ENCODE results near the gene CECR2. TPM values are rescaled to one million over a fixed set of nuclear protein-coding genes. Genes with fewer than 3 reads are reported as not detected.

Gene CECR2
- polyA plus RNA-seq (2013): 4.2 and 4.4 TPM in 2 replicates

DNA sequence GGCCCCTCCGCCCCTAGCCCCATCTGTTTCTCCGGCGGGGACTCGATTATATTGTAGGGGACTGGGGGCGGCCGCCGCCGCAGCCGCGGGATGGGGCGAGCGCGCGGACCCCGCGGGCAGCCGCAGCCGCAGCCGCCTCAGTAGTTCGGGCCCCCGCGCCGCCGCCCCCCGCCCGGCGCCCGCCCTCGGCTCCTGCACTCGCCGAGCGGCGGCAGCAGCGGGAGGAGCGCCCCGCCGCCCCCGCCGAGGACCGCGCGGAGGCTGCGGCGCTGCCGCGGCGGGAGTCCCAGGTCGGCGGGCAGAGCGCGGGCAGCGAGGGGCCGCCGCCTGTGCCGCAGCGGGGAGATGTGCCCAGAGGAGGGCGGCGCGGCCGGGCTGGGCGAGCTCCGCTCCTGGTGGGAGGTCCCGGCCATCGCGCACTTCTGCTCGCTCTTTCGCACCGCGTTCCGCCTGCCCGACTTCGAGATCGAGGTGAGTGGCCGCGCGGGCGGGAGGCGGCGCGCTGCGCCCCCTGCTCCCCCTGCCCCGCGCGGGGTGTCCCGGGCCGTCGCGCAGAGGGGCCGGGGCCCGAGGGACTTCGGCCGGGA is at the start of gene CECR2:
TSS of gene CECR2 (plus strand) at position 22 of the 587 bp plus-strand sequence. CDS start at position 346, 324 bp downstream.
- no peaks in the 10 kb centered on the region for H3K36me3 ChIP-seq (ENCODE audit: control insufficient read depth in 1 of 2, insufficient read depth in 2 of 2, low read length in 2 of 2)
- H3K4ac ChIP-seq (ENCODE audit: low read depth, low read length): peak within 1 kb of the TSS; percentile 80
- peak within 1 kb of the TSS; percentile 67 for H2BK12ac ChIP-seq (ENCODE audit: low read length)
- peak within 1 kb of the TSS; percentile 96 for H3K4me2 ChIP-seq (ENCODE audit: low read length)
- H3K4me3 ChIP-seq (ENCODE audit: low read depth, low read length): peak within 1 kb of the TSS; percentile 89
- no peaks in the 10 kb centered on the region for H3K9me3 ChIP-seq (ENCODE audit: insufficient read depth, low read depth, low read length)
- peak within 1 kb of the TSS; percentile 88 for H3K18ac ChIP-seq (ENCODE audit: low read length)
- peak within 1 kb of the TSS; percentile 88 for H3K9ac ChIP-seq (ENCODE audit: low read length)
- H4K91ac ChIP-seq (ENCODE audit: low read depth, low read length): peak within 1 kb of the TSS; percentile 89
- H2AK5ac ChIP-seq (ENCODE audit: low read length): no peak within 1 kb of the TSS
- WGBS (ENCODE audit: extremely low coverage, insufficient coverage, insufficient read length): no CpG with 5 or more reads among the region's 92 CpGs
- H3K79me2 ChIP-seq (ENCODE audit: control insufficient read depth, insufficient read depth, low read length, poor library complexity): peaks cover 8% of the 10 kb centered on the region
- H3K27ac ChIP-seq (ENCODE audit: low read depth, low read length): peak within 1 kb of the TSS; percentile 79
- DNase-seq: peak in 1 of 2 donors; percentile 46
- H3K14ac ChIP-seq (ENCODE audit: low read length): peak within 1 kb of the TSS; percentile 70
- H2BK5ac ChIP-seq (ENCODE audit: low read depth, low read length, poor library complexity): peak within 1 kb of the TSS; percentile 90
- peaks cover 2 to 7% of the 10 kb centered on the region in 2 experiments for H3K4me1 ChIP-seq (ENCODE audit: control insufficient read depth in 1 of 2, insufficient read depth in 2 of 2, low read length in 2 of 2)
- H4K12ac ChIP-seq (ENCODE audit: low read depth, low read length): peak within 1 kb of the TSS; percentile 64
- H2BK120ac ChIP-seq (ENCODE audit: insufficient read depth, low read length, poor library complexity): peak within 1 kb of the TSS; percentile 85
- H3K79me1 ChIP-seq (ENCODE audit: low read length): peaks cover 8% of the 10 kb centered on the region
- peak within 1 kb of the TSS; percentile 82 for H4K8ac ChIP-seq (ENCODE audit: low read depth, low read length)
- H3K23ac ChIP-seq (ENCODE audit: low read length): no peak within 1 kb of the TSS
- peak within 1 kb of the TSS; percentile 96 for H2AFZ ChIP-seq (ENCODE audit: insufficient read depth, low read length, poor library complexity)
- no peaks in the 10 kb centered on the region for H3K27me3 ChIP-seq (ENCODE audit: insufficient read depth, low read length)

DNA sequence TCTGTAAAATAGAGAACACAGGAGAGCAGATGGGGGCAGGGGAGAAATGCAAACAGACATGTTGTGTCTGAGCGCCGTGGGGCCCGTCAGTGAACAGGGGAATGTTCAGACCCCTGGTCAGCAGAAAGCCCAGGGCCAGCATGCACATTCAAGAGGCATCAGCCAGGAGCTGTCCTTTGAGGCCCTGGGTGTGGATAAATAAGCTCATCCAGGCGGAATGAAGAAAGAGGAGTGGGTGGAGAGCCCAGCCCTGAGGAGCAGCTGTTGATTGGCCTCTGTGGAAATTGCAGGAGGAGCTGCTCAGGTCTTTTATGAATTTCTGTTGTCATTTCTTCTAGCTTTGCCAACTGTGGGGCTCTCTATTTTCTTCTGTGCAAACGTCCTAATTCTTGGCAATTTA is 49.7 kb upstream of the CECR2 start:
- no peaks in the 10 kb centered on the region for H3K27me3 ChIP-seq (ENCODE audit: insufficient read depth, low read length)
- H2BK12ac ChIP-seq (ENCODE audit: low read length): no peak overlapping the region
- no peak overlapping the region for H3K4ac ChIP-seq (ENCODE audit: low read depth, low read length)
- H3K9me3 ChIP-seq (ENCODE audit: insufficient read depth, low read depth, low read length): no peaks in the 10 kb centered on the region
- no peak overlapping the region for H3K23ac ChIP-seq (ENCODE audit: low read length)
- no peak overlapping the region for H3K4me2 ChIP-seq (ENCODE audit: low read length)
- H3K14ac ChIP-seq (ENCODE audit: low read length): no peak overlapping the region
- H2AFZ ChIP-seq (ENCODE audit: insufficient read depth, low read length, poor library complexity): no peak overlapping the region
- H2BK120ac ChIP-seq (ENCODE audit: insufficient read depth, low read length, poor library complexity): no peak overlapping the region
- H3K18ac ChIP-seq (ENCODE audit: low read length): no peak overlapping the region
- DNase-seq: no peak
- H4K8ac ChIP-seq (ENCODE audit: low read depth, low read length): no peak overlapping the region
- H3K27ac ChIP-seq (ENCODE audit: low read depth, low read length): no peak overlapping the region
- H3K79me1 ChIP-seq (ENCODE audit: low read length): no peaks in the 10 kb centered on the region
- H2AK5ac ChIP-seq (ENCODE audit: low read length): no peak overlapping the region
- no peaks in the 10 kb centered on the region for H3K79me2 ChIP-seq (ENCODE audit: control insufficient read depth, insufficient read depth, low read length, poor library complexity)
- no peak overlapping the region for H3K9ac ChIP-seq (ENCODE audit: low read length)
- no peak overlapping the region for H4K12ac ChIP-seq (ENCODE audit: low read depth, low read length)
- H2BK5ac ChIP-seq (ENCODE audit: low read depth, low read length, poor library complexity): no peak overlapping the region
- no peaks in the 10 kb centered on the region for H3K4me1 ChIP-seq (ENCODE audit: control insufficient read depth in 1 of 2, insufficient read depth in 2 of 2, low read length in 2 of 2)
- WGBS (ENCODE audit: extremely low coverage, insufficient coverage, insufficient read length): no CpG with 5 or more reads among the region's 5 CpGs
- no peak overlapping the region for H4K91ac ChIP-seq (ENCODE audit: low read depth, low read length)
- H3K36me3 ChIP-seq (ENCODE audit: control insufficient read depth in 1 of 2, insufficient read depth in 2 of 2, low read length in 2 of 2): no peaks in the 10 kb centered on the region
- no peak overlapping the region for H3K4me3 ChIP-seq (ENCODE audit: low read depth, low read length)

DNA sequence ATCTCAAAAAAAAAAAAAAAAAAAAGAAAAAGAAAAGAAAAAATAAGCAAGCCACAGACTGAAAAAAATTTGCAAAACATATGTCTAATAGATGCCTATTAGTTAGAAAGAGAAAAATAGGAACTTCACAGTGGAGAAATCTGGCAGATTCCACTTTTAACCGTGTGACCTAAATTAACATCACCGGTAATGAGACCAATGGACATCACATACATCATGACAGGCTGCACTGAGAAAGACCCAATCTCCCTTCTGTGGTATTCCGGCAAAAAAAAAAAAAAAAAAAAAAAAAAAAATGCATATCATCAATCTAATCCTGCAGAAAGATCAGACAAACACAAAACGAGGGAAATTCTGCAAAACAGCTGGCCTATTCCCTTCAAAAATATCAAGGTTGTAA is 46.7 kb upstream of the CECR2 start:
- no peak overlapping the region for H2BK120ac ChIP-seq (ENCODE audit: insufficient read depth, low read length, poor library complexity)
- no peaks in the 10 kb centered on the region for H3K79me1 ChIP-seq (ENCODE audit: low read length)
- no peak overlapping the region for H4K91ac ChIP-seq (ENCODE audit: low read depth, low read length)
- DNase-seq: no peak
- H3K14ac ChIP-seq (ENCODE audit: low read length): no peak overlapping the region
- H2BK12ac ChIP-seq (ENCODE audit: low read length): no peak overlapping the region
- H2AFZ ChIP-seq (ENCODE audit: insufficient read depth, low read length, poor library complexity): no peak overlapping the region
- H4K8ac ChIP-seq (ENCODE audit: low read depth, low read length): no peak overlapping the region
- no peak overlapping the region for H2BK5ac ChIP-seq (ENCODE audit: low read depth, low read length, poor library complexity)
- no peak overlapping the region for H3K4ac ChIP-seq (ENCODE audit: low read depth, low read length)
- H3K27ac ChIP-seq (ENCODE audit: low read depth, low read length): no peak overlapping the region
- no peak overlapping the region for H2AK5ac ChIP-seq (ENCODE audit: low read length)
- H3K79me2 ChIP-seq (ENCODE audit: control insufficient read depth, insufficient read depth, low read length, poor library complexity): no peaks in the 10 kb centered on the region
- H3K4me3 ChIP-seq (ENCODE audit: low read depth, low read length): no peak overlapping the region
- H4K12ac ChIP-seq (ENCODE audit: low read depth, low read length): no peak overlapping the region
- no peaks in the 10 kb centered on the region for H3K4me1 ChIP-seq (ENCODE audit: control insufficient read depth in 1 of 2, insufficient read depth in 2 of 2, low read length in 2 of 2)
- no peaks in the 10 kb centered on the region for H3K9me3 ChIP-seq (ENCODE audit: insufficient read depth, low read depth, low read length)
- H3K18ac ChIP-seq (ENCODE audit: low read length): no peak overlapping the region
- no peaks in the 10 kb centered on the region for H3K27me3 ChIP-seq (ENCODE audit: insufficient read depth, low read length)
- H3K36me3 ChIP-seq (ENCODE audit: control insufficient read depth in 1 of 2, insufficient read depth in 2 of 2, low read length in 2 of 2): no peaks in the 10 kb centered on the region
- no peak overlapping the region for H3K4me2 ChIP-seq (ENCODE audit: low read length)
- no CpG with 5 or more reads among the region's 4 CpGs for WGBS (ENCODE audit: extremely low coverage, insufficient coverage, insufficient read length)
- H3K23ac ChIP-seq (ENCODE audit: low read length): no peak overlapping the region
- no peak overlapping the region for H3K9ac ChIP-seq (ENCODE audit: low read length)

DNA sequence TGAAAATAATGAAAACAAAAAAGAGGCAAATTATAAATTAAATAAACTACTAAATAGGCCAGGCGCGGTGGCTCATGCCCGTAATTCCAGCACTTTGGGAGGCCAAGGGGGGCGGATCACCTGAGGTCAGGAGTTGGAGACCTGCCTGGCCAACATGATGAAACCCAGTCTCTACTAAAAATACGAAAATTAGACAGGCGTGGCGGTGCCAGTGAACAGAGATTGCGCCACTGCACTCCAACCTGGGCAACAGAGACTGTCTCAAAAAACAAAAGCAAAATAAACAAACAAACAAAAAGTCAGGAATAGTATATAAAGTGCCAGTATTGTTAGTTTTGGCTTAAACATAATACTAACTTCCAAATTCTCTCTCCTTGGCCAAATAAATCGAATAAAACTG is 37.6 kb upstream of the CECR2 start:
- Histone ChIP-seq H3K23ac (ENCODE audit: low read length) (no peak overlapping the region), H3K36me3 (ENCODE audit: control insufficient read depth in 1 of 2, insufficient read depth in 2 of 2, low read length in 2 of 2) (no peaks in the 10 kb centered on the region), H3K18ac (ENCODE audit: low read length) (no peak overlapping the region), H3K4me1 (ENCODE audit: control insufficient read depth in 1 of 2, insufficient read depth in 2 of 2, low read length in 2 of 2) (no peaks in the 10 kb centered on the region), H3K4ac (ENCODE audit: low read depth, low read length) (no peak overlapping the region), H4K8ac (ENCODE audit: low read depth, low read length) (no peak overlapping the region), H2BK120ac (ENCODE audit: insufficient read depth, low read length, poor library complexity) (no peak overlapping the region), H3K4me3 (ENCODE audit: low read depth, low read length) (no peak overlapping the region), H4K91ac (ENCODE audit: low read depth, low read length) (no peak overlapping the region), H4K12ac (ENCODE audit: low read depth, low read length) (no peak overlapping the region), H2AK5ac (ENCODE audit: low read length) (no peak overlapping the region), H2BK5ac (ENCODE audit: low read depth, low read length, poor library complexity) (no peak overlapping the region), H3K79me2 (ENCODE audit: control insufficient read depth, insufficient read depth, low read length, poor library complexity) (no peaks in the 10 kb centered on the region), H3K79me1 (ENCODE audit: low read length) (no peaks in the 10 kb centered on the region), H3K27ac (ENCODE audit: low read depth, low read length) (no peak overlapping the region), H2BK12ac (ENCODE audit: low read length) (no peak overlapping the region), H3K4me2 (ENCODE audit: low read length) (no peak overlapping the region), H2AFZ (ENCODE audit: insufficient read depth, low read length, poor library complexity) (no peak overlapping the region), H3K27me3 (ENCODE audit: insufficient read depth, low read length) (no peaks in the 10 kb centered on the region), H3K9me3 (ENCODE audit: insufficient read depth, low read depth, low read length) (no peaks in the 10 kb centered on the region), H3K14ac (ENCODE audit: low read length) (no peak overlapping the region), H3K9ac (ENCODE audit: low read length) (no peak overlapping the region)
- no CpG with 5 or more reads among the region's 9 CpGs for WGBS (ENCODE audit: extremely low coverage, insufficient coverage, insufficient read length)
- no peak for DNase-seq
